Gastrocnemius medialis (tissue), 4 donors: ENCODE measurements around the gene ZFYVE19. TPM values are rescaled to one million over a fixed set of nuclear protein-coding genes. Genes with fewer than 3 reads are reported as not detected.

Source experiments
- ATAC-seq, 2 donors: fragments of 150-250 bp; one replicate each; pipeline ENCODE4 v1.9.1; 2016
- DNase-seq, 2 donors: peaks; one replicate each; pipeline ENCODE4 v3.0.0-alpha.2; 2019
- H3K27ac ChIP-seq, 4 donors: fragments of 200-600 bp; sonication (generic); 1 replicate in 1 of 4; 2 replicates in 3 of 4; pipeline ENCODE4 v1.5.1; 2016 to 2018; ENCODE audit warnings: mild to moderate bottlenecking in 2 of 4, moderate library complexity in 1 of 4
- H3K27me3 ChIP-seq, 3 donors: fragments of 200-600 bp; sonication (generic) in 2 of 3; 1 replicate in 1 of 3; 2 replicates in 2 of 3; pipeline versions ENCODE4 v1.5.1 to v1.6.0; 2016 to 2019; ENCODE audit warnings: mild to moderate bottlenecking in 1 of 3, moderate library complexity in 1 of 3
- H3K36me3 ChIP-seq, 2 donors: fragments of 200-600 bp; sonication (generic) in 1 of 2; one replicate each; pipeline ENCODE4 v1.5.1; 2017 to 2018
- H3K4me1 ChIP-seq, 2 donors: fragments of 200-600 bp; sonication (generic) in 1 of 2; one replicate each; pipeline ENCODE4 v1.5.1; 2016 to 2017; ENCODE audit warnings: mild to moderate bottlenecking in 2 of 2
- H3K4me3 ChIP-seq, 4 donors: fragments of 200-600 bp; sonication (generic) in 3 of 4; 1 replicate in 1 of 4; 2 replicates in 3 of 4; pipeline ENCODE4 v1.5.1; 2016 to 2019; ENCODE audit warnings: mild to moderate bottlenecking in 2 of 4
- H3K9me3 ChIP-seq, 3 donors: fragments of 200-600 bp; sonication (generic) in 2 of 3; 1 replicate in 1 of 3; 2 replicates in 2 of 3; pipeline ENCODE4 v1.5.1; 2016 to 2019
- CTCF ChIP-seq, 5 experiments: fragments of 450-650 bp in 3 of 5; fragments of 200-600 bp in 2 of 5; sonication (generic) in 2 of 5; IDR thresholded peaks in 4 of 5; conservative IDR thresholded peaks in 1 of 5; 1 replicate in 4 of 5; 2 replicates in 1 of 5; pipeline ENCODE4 v1.5.1; 2016 to 2019; ENCODE audit warnings: antibody characterized with exemption in 5 of 5, mild to moderate bottlenecking in 3 of 5, moderate library complexity in 3 of 5
- POLR2A ChIP-seq, 2 donors: fragments of 450-650 bp; IDR thresholded peaks; one replicate each; pipeline ENCODE4 v1.6.1; 2017; ENCODE audit warnings: antibody characterized with exemption in 2 of 2, mild to moderate bottlenecking in 2 of 2, moderate library complexity in 2 of 2
- in situ Hi-C, 4 donors: fragments of 200-750 bp; cut with MboI; loops; one replicate each; pipeline versions ENCODE4 v1.15.0 to v1.8.0; 2017; ENCODE audit warnings: low sequenced_read_pairs in 4 of 4
- intact Hi-C: fragments of 100-400 bp; cut with DNase I; formaldehyde crosslinking; loops from one replicate; pipeline ENCODE4 v1.15.1; 2023; ENCODE audit warnings: low total_unique reads
- total RNA-seq, 4 donors: library from RNA; depleted of rRNA; stranded (reverse); fragments of >200 nt; gene quantifications; one replicate each; pipeline versions ENCODE4 v1.1.0 to v1.2.3, GENCODE V29; 2016

Gene ZFYVE19
- total RNA-seq, 4 donors from 2014 or later, result 11.4 to 18.9 (median 14.7) TPM

- Histone ChIP-seq H3K36me3 (no peaks in the 10 kb centered on the region), H3K4me1 (no peaks in the 10 kb centered on the region), H3K4me3 (no peak overlapping the region), H3K9me3 (no peaks in the 10 kb centered on the region), H3K27me3 (no peaks in the 10 kb centered on the region), H3K27ac (no peak overlapping the region)
- intact Hi-C loops, result no loop called here
- no peak for TF ChIP-seq POLR2A (IDR thresholded peaks at IDR 0.05)
- TF ChIP-seq CTCF (IDR thresholded peaks at IDR 0.05 in 4 of 5, conservative IDR thresholded peaks at IDR 0.05 in 1 of 5), result no peak
- in situ Hi-C loops, result no loop called here
- ATAC-seq (no peak), DNase-seq (no peak)
These were observed 19.0 kb downstream of the ZFYVE19 start for GRCh38 chr15:40825661-40826422.

GRCh38 chr15:40826423-40827075 lies 19.7 kb downstream of the ZFYVE19 start:
- TF ChIP-seq CTCF (IDR thresholded peaks at IDR 0.05 in 4 of 5, conservative IDR thresholded peaks at IDR 0.05 in 1 of 5), result no peak
- H3K27ac ChIP-seq, result no peak overlapping the region
- no peaks in the 10 kb centered on the region for H3K27me3 ChIP-seq
- no peaks in the 10 kb centered on the region for H3K36me3 ChIP-seq
- H3K4me1 ChIP-seq, result no peaks in the 10 kb centered on the region
- in situ Hi-C loops, result no loop called here
- ATAC-seq (no peak), DNase-seq (no peak)
- intact Hi-C loops, result no loop called here
- H3K9me3 ChIP-seq, result no peaks in the 10 kb centered on the region
- H3K4me3 ChIP-seq, result no peak overlapping the region

GRCh38 chr15:40828447-40829036 lies 21.7 kb downstream of the ZFYVE19 start, which contains the start of gene PPP1R14D:
TSS of gene PPP1R14D (minus strand) at chr15:40828708. CDS start at chr15:40828641, 67 bp downstream.
- DNase-seq, result no peak
- H3K4me1 ChIP-seq, result no peaks in the 10 kb centered on the region
- TF ChIP-seq POLR2A (IDR thresholded peaks at IDR 0.05) (no peak), CTCF (IDR thresholded peaks at IDR 0.05 in 4 of 5, conservative IDR thresholded peaks at IDR 0.05 in 1 of 5) (no peak)
- H3K27ac ChIP-seq, result no peak within 1 kb of the TSS
- in situ Hi-C loops, result no loop called here
- no peaks in the 10 kb centered on the region for H3K36me3 ChIP-seq
- ATAC-seq, result no peak
- no peaks in the 10 kb centered on the region for H3K9me3 ChIP-seq
- no peaks in the 10 kb centered on the region for H3K27me3 ChIP-seq
- H3K4me3 ChIP-seq, result no peak within 1 kb of the TSS
- intact Hi-C loops, result no loop called here

- H3K27me3 ChIP-seq, result no peaks in the 10 kb centered on the region
- intact Hi-C loops (no loop called here), in situ Hi-C loops (no loop called here)
- no peaks in the 10 kb centered on the region for H3K9me3 ChIP-seq
- no peak for DNase-seq
- H3K27ac ChIP-seq, result no peak overlapping the region
- no peaks in the 10 kb centered on the region for H3K4me1 ChIP-seq
- TF ChIP-seq CTCF (IDR thresholded peaks at IDR 0.05 in 4 of 5, conservative IDR thresholded peaks at IDR 0.05 in 1 of 5), result no peak
- TF ChIP-seq POLR2A (IDR thresholded peaks at IDR 0.05), result no peak
- no peaks in the 10 kb centered on the region for H3K36me3 ChIP-seq
- H3K4me3 ChIP-seq, result no peak overlapping the region
- ATAC-seq, result no peak
These were observed 22.2 kb downstream of the ZFYVE19 start for GRCh38 chr15:40829115-40829514.
